ENCODE results near the gene NOCT.

- TF ChIP-seq CTCF (IDR thresholded peaks at IDR 0.05) (no peak), POLR2AphosphoS5 (IDR thresholded peaks at IDR 0.05; ENCODE audit: low read depth, low read length) (peak; percentile 57; the same call in 1 of the 2 replicates)
Observed at GRCh38 chr4:139083956-139084803, 68.6 kb downstream of the NOCT start.

Data from Panc1 (cell line).